Progenitor cell of endocrine pancreas (in vitro differentiated cells): ENCODE results near the gene MLXIPL. TPM values are rescaled to one million over a fixed set of nuclear protein-coding genes. Genes with fewer than 3 reads are reported as not detected.
A peak's percentile ranks its signal among the peaks of the same experiment; 100 is the strongest.
"Not testable (repeated sequence)": the region's sequence is repeated elsewhere in the genome, so short reads cannot be mapped to it uniquely, and the experiment has no call there.

Experiments used
- DNase-seq: peaks from one replicate; pipeline ENCODE4 v3.0.0; 2021; ENCODE audit warnings: low spot score; ENCODE audit not compliant: unreplicated experiment
- H3K27ac Mint-ChIP-seq: 2 replicates; pipeline ENCODE4 v1.8.0; 2021; ENCODE audit warnings: mild to moderate bottlenecking, moderate library complexity, mixed read lengths
- H3K27me3 Mint-ChIP-seq: 2 replicates; pipeline ENCODE4 v1.8.0; 2021; ENCODE audit warnings: mixed read lengths
- H3K36me3 Mint-ChIP-seq: 2 replicates; pipeline ENCODE4 v1.8.0; 2022; ENCODE audit warnings: mixed read lengths; ENCODE audit not compliant: insufficient read depth
- H3K4me1 Mint-ChIP-seq: 2 replicates; pipeline ENCODE4 v1.8.0; 2021; ENCODE audit warnings: low read depth, mixed read lengths
- H3K4me3 Mint-ChIP-seq: 2 replicates; pipeline ENCODE4 v1.8.0; 2021; ENCODE audit warnings: low read depth, mild to moderate bottlenecking, moderate library complexity, mixed read lengths
- H3K9me3 Mint-ChIP-seq: 2 replicates; pipeline ENCODE4 v1.8.0; 2021; ENCODE audit warnings: low read depth, mixed read lengths
- total RNA-seq: library from RNA; stranded (reverse); gene quantifications from 2 replicates; pipeline ENCODE4 v1.2.1, GENCODE V29; 2021
- TF ChIP-seq, protein P1 (sequence below): fragments of 200-600 bp; sonication (generic); IDR thresholded peaks from one replicate; pipeline ENCODE4 v1.5.0; 2021; ENCODE audit warnings: antibody characterized with exemption, mild to moderate bottlenecking; ENCODE audit not compliant: unreplicated experiment

MLXIPL gene
- total RNA-seq, 1 donor from 2014 or later, result 48.6 TPM

GRCh38 chr7:73610105-73610504 lies 14.2 kb downstream of the MLXIPL start:
- Mint-ChIP-seq H3K9me3 (no peaks in the 10 kb centered on the region), H3K27me3 (peaks cover 6% of the 10 kb centered on the region), H3K36me3 (no peaks in the 10 kb centered on the region), H3K27ac (no peak overlapping the region), H3K4me3 (no peak overlapping the region), H3K4me1 (peaks cover 2% of the 10 kb centered on the region)
- DNase-seq, result no peak
- TF ChIP-seq, protein P1, sequence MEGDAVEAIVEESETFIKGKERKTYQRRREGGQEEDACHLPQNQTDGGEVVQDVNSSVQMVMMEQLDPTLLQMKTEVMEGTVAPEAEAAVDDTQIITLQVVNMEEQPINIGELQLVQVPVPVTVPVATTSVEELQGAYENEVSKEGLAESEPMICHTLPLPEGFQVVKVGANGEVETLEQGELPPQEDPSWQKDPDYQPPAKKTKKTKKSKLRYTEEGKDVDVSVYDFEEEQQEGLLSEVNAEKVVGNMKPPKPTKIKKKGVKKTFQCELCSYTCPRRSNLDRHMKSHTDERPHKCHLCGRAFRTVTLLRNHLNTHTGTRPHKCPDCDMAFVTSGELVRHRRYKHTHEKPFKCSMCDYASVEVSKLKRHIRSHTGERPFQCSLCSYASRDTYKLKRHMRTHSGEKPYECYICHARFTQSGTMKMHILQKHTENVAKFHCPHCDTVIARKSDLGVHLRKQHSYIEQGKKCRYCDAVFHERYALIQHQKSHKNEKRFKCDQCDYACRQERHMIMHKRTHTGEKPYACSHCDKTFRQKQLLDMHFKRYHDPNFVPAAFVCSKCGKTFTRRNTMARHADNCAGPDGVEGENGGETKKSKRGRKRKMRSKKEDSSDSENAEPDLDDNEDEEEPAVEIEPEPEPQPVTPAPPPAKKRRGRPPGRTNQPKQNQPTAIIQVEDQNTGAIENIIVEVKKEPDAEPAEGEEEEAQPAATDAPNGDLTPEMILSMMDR, result no peak

DNA sequence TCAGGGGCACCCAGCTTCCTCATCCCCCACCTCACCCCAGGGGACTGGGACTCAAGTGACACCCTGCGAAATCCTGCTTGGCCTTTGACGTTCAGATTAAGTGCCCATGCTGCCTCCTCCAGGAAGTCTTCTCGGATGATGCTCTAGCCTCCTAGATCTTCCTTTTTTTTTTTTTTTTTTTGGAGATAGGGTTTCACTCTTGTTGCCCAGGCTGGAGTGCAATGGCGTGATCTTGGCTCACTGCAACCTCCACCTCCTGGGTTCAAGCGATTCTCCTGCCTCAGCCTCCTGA lies 16.7 kb downstream of the MLXIPL start:
- not testable (repeated sequence) for H3K27me3 Mint-ChIP-seq, H3K36me3 Mint-ChIP-seq, DNase-seq, H3K4me3 Mint-ChIP-seq, H3K4me1 Mint-ChIP-seq, H3K9me3 Mint-ChIP-seq, H3K27ac Mint-ChIP-seq

DNA sequence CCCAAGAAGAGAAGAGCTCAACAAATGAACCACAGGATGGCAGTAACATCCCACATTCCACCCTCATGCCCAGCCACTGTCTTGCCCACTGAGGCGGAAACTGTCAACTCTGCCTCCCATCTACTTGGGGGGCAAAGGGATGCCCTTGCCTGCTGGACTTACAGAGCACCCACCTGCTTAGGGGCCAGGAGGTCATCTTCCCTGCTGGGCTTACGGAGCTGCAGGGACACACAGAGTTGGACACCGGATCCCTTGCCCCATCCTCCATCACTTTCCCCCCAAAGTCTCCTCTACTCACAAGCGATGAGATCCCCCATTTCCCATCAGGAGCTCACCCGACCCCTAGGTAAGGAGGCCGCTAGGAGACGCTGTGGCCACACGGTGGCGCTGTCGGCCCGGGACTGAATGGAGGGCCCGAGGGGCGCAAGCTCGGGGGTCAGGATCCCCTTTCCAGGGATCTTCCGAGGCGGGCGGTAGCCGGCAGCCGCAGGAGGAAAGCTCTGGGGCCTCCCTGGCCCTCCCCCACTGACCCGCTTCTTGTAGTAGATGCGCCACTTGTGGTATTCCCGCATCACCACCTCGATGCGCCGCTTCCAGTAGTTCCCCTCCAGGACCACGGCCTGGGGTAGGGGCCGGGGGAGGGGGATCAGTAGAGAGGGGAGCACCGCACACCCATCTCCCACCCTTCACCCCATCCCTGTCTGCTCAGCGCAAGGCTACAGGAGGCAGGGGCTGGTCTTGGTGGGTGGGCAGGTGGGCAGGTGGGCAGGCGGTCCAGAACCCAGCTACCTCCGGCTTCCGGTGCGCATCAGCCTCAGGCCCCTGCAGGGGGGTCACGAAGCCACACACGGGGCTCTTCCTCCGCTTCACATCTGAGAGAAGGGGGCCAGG lies 17.3 kb downstream of the MLXIPL start:
- TF ChIP-seq, protein P1, result peak; percentile 98
- peak; percentile 79 for DNase-seq
- no peaks in the 10 kb centered on the region for H3K9me3 Mint-ChIP-seq
- H3K4me3 Mint-ChIP-seq, result no peak overlapping the region
- peaks cover 4% of the 10 kb centered on the region for H3K27me3 Mint-ChIP-seq
- no peaks in the 10 kb centered on the region for H3K36me3 Mint-ChIP-seq
- no peaks in the 10 kb centered on the region for H3K4me1 Mint-ChIP-seq
- no peak overlapping the region for H3K27ac Mint-ChIP-seq

- H3K27me3 Mint-ChIP-seq, result peaks cover 9% of the 10 kb centered on the region
- DNase-seq, result no peak
- H3K4me3 Mint-ChIP-seq, result no peak overlapping the region
- no peak overlapping the region for H3K27ac Mint-ChIP-seq
- no peaks in the 10 kb centered on the region for H3K4me1 Mint-ChIP-seq
- TF ChIP-seq, protein P1, result no peak
- no peaks in the 10 kb centered on the region for H3K9me3 Mint-ChIP-seq
- H3K36me3 Mint-ChIP-seq, result no peaks in the 10 kb centered on the region
Measured at GRCh38 chr7:73605601-73606220, 18.6 kb downstream of the MLXIPL start.

DNA sequence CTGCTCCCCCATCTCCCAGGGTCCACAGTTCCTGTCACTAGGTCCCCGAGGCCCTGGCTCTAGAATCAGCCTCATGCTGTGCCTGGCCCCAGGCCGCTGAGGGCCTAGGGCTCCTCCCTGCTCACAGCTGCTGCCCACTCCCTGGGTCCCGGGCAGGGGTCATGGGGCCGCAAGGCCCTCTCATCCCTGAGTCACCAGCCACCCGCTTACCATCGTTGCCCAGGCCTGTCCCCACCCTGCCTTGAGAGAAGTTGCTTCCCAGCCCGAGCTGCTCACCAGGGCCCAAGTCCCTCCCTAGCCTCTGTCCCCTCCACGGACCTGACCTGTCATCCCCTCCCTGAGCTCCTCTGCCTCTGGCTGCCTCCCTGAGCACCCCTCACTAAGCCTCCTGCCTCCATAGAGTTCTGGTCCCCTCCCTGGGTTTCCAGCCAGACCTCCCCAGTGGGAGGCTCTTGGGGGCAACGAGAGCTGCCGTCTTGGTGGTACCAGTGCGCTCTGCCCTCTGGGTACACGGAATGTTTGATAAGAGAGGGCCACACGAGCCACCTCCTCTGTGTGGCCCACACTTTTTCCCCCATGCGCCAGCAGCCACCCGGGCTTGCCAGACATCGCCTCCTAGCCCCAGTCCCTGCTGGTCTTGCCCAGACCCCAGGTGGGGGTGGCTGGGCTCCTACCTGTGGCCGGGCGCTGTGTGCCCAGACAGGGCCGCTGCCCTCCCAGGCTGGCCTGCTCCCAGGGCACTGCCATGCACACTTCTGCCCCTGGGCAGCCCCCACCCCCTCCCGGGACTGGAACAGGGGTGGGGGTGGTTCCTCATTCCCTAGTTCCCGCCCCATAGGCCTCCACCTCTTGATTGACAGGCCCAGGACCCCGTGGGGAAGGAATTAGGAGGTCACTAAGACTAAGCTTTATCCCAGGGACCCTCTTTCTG lies 21.3 kb downstream of the MLXIPL start:
- DNase-seq, result no peak
- Mint-ChIP-seq H3K36me3 (no peaks in the 10 kb centered on the region), H3K27ac (no peak overlapping the region), H3K27me3 (peaks cover 23% of the 10 kb centered on the region), H3K4me1 (no peaks in the 10 kb centered on the region), H3K4me3 (no peak overlapping the region), H3K9me3 (no peaks in the 10 kb centered on the region)
- TF ChIP-seq, protein P1, result no peak
